GM12878 (cell line): ENCODE data around the gene SLC45A3. TPM values are rescaled to one million over a fixed set of nuclear protein-coding genes. Genes with fewer than 3 reads are reported as not detected.

Experiments used
- ATAC-seq: fragments of 200-7000 bp; cut with Tn5 transposase; 3 replicates; pipeline ENCODE4 v1.9.1; 2020; ENCODE audit warnings: mild to moderate bottlenecking, moderate library complexity
- BruUV-seq: library from RNA; stranded (reverse); fragments of 400-500 nt; replicated peaks from 2 replicates; lab custom pipeline; 2021; lab: Mats Ljungman, UMichigan
- CTCF ChIA-PET: fragments of 300-600 bp; sonication (Branson Sonifier 250); formaldehyde crosslinking; extraction: SDS; loops from one replicate; lab custom pipeline; 2021; ENCODE audit warnings: inconsistent platforms; lab: Yijun Ruan, JAX
- POLR2A ChIA-PET: fragments of 350-600 bp; formaldehyde crosslinking; extraction: SDS; loops from one replicate; lab custom pipeline; 2021; ENCODE audit warnings: inconsistent platforms; lab: Charles Lee
- RAD21 ChIA-PET: fragments of 300-600 bp; sonication (Branson Sonifier 250); formaldehyde crosslinking; loops from one replicate; lab custom pipeline; 2023; ENCODE audit warnings: antibody characterized with exemption; ENCODE audit not compliant: unreplicated experiment; lab: Charles Lee
- SMC1A ChIA-PET: fragments of 300-600 bp; sonication (Branson Sonifier 250); formaldehyde crosslinking; loops from one replicate; lab custom pipeline; 2023; ENCODE audit not compliant: unreplicated experiment, uncharacterized antibody; lab: Charles Lee
- DNase-seq: peaks from one replicate; pipeline ENCODE4 v3.0.0-alpha.2; 2011; ENCODE audit warnings: low read depth, low spot score
- FAIRE-seq: peaks from 3 replicates; lab custom pipeline; 2011; peaks lifted over from hg19 to GRCh38; lab: Jason Lieb, UNC
- H2AFZ ChIP-seq: 2 replicates; pipeline ENCODE4 v1.6.0; 2011; ENCODE audit warnings: low read depth, low read length, control low read depth; ENCODE audit not compliant: control insufficient read depth
- H3K27ac ChIP-seq: 2 replicates; pipeline ENCODE4 v1.5.1; 2011; ENCODE audit warnings: control low read depth; ENCODE audit not compliant: control insufficient read depth, insufficient read depth
- H3K27me3 ChIP-seq, 2 experiments: replicated peaks in 1 of 2; 2 replicates each; pipeline versions ENCODE4 v1.6.0 to v1.6.1; 2011; ENCODE audit warnings: low read length in 1 of 2; ENCODE audit not compliant: control insufficient read depth in 2 of 2, insufficient read depth in 2 of 2
- H3K36me3 ChIP-seq, 2 experiments: 2 replicates each; pipeline ENCODE4 v1.5.1; 2011; ENCODE audit warnings: low read length in 1 of 2; ENCODE audit not compliant: control insufficient read depth in 2 of 2, insufficient read depth in 2 of 2
- H3K4me1 ChIP-seq: 2 replicates; pipeline ENCODE4 v1.6.1; 2011; ENCODE audit warnings: mild to moderate bottlenecking, low read length, moderate library complexity, mixed read lengths; ENCODE audit not compliant: control insufficient read depth, insufficient read depth
- H3K4me2 ChIP-seq: 2 replicates; pipeline ENCODE4 v1.6.0; 2011; ENCODE audit warnings: control low read depth; ENCODE audit not compliant: control insufficient read depth, insufficient read depth
- H3K4me3 ChIP-seq: fragments of 200-600 bp; sonication (generic); 2 replicates; pipeline ENCODE4 v1.5.1; 2016
- H3K79me2 ChIP-seq: 2 replicates; pipeline ENCODE4 v1.6.0; 2011; ENCODE audit warnings: low read length; ENCODE audit not compliant: control insufficient read depth, insufficient read depth
- H3K9ac ChIP-seq: 2 replicates; pipeline ENCODE4 v1.8.0; 2011; ENCODE audit warnings: low read length, control low read depth, mixed read lengths; ENCODE audit not compliant: control insufficient read depth, insufficient read depth
- H3K9me3 ChIP-seq: replicated peaks from 3 replicates; pipeline ENCODE4 v1.5.1; 2011; ENCODE audit warnings: mild to moderate bottlenecking, low read length; ENCODE audit not compliant: control insufficient read depth, insufficient read depth
- H4K20me1 ChIP-seq: 2 replicates; pipeline ENCODE4 v1.6.0; 2011; ENCODE audit not compliant: control insufficient read depth, insufficient read depth
- ATF7 ChIP-seq: fragments of 450-650 bp; IDR thresholded peaks from 2 replicates; pipeline ENCODE4 v1.6.1; 2016; ENCODE audit warnings: low read depth, mild to moderate bottlenecking
- ETV6 ChIP-seq, 2 experiments: fragments of 450-650 bp in 1 of 2; IDR thresholded peaks in 1 of 2; conservative IDR thresholded peaks in 1 of 2; 2 replicates each; pipeline ENCODE4 v1.6.1; 2014; ENCODE audit warnings: antibody characterized with exemption in 1 of 2, borderline replicate concordance in 1 of 2, low read depth in 1 of 2, mild to moderate bottlenecking in 1 of 2, moderate library complexity in 1 of 2
- IRF5 ChIP-seq: fragments of 450-650 bp; IDR thresholded peaks from 2 replicates; pipeline ENCODE4 v1.6.1; 2017; ENCODE audit warnings: borderline replicate concordance
- MTA2 ChIP-seq: fragments of 450-650 bp; IDR thresholded peaks from 2 replicates; pipeline ENCODE4 v1.6.1; 2016; ENCODE audit warnings: low read depth, mild to moderate bottlenecking, moderate library complexity
- NFIC ChIP-seq: IDR thresholded peaks from 2 replicates; pipeline ENCODE4 v1.6.1; 2012; ENCODE audit warnings: low read depth, mild to moderate bottlenecking, inconsistent platforms, low read length, moderate library complexity
- SIX5 ChIP-seq: IDR thresholded peaks from 2 replicates; pipeline ENCODE4 v1.6.1; 2011; ENCODE audit warnings: mild to moderate bottlenecking, low read depth, low read length, moderate library complexity; ENCODE audit not compliant: severe bottlenecking
- SUPT20H ChIP-seq: IDR thresholded peaks from 2 replicates; pipeline ENCODE4 v1.6.1; 2011; ENCODE audit warnings: low read depth, mild to moderate bottlenecking, low read length, moderate library complexity, borderline replicate concordance; ENCODE audit not compliant: control insufficient read depth
- TCF7 ChIP-seq: IDR thresholded peaks from 2 replicates; pipeline ENCODE4 v1.6.1; 2014; ENCODE audit warnings: antibody characterized with exemption, borderline replicate concordance
- ZNF384 ChIP-seq: IDR thresholded peaks from 2 replicates; pipeline ENCODE4 v1.6.1; 2012; ENCODE audit warnings: low read depth, mild to moderate bottlenecking, low read length, improper control_type of control experiment, borderline replicate concordance
- WGBS: methylation state at CpG from one replicate; pipeline ENCODE4 v1.1.6; 2016; ENCODE audit warnings: low lambda C conversion rate; ENCODE audit not compliant: insufficient replicate concordance, insufficient coverage; ENCODE audit errors: missing lambda C conversion rate; 5-methylcytosine and 5-hydroxymethylcytosine counted together
- in situ Hi-C: fragments of 300-500 bp; cut with MboI; formaldehyde crosslinking; loops from 9 replicates; pipeline ENCODE4 v1.14.3; 2018; ENCODE audit warnings: mixed read lengths
- intact Hi-C: fragments of 100-400 bp; cut with micrococcal nuclease; formaldehyde crosslinking; loops from one replicate; pipeline ENCODE4 v1.14.2; 2022; ENCODE audit not compliant: unreplicated experiment
- polyA plus RNA-seq, 11 experiments: library from polyadenylated mRNA; depleted of rRNA in 4 of 11; unstranded in 6 of 11; stranded (reverse) in 5 of 11; fragments of >200 nt; fragmentation: Nextera tagmentation in 4 of 11; fragmentation: Illumina TruSeq in 1 of 11; extraction: Ambion mirVana in 4 of 11; extraction: Trizol in 1 of 11; gene quantifications; 1 replicate in 1 of 11; 2 replicates in 10 of 11; pipeline versions ENCODE4 v1.2.1 to v1.2.3, GENCODE V29; 2011 to 2016; ENCODE audit warnings: inconsistent platforms in 2 of 11, missing spikeins in 2 of 11, low read depth in 1 of 11
- total RNA-seq, 4 experiments: library from RNA; depleted of rRNA in 3 of 4; stranded (reverse); fragments of >200 nt in 3 of 4; fragmentation: Illumina TruSeq in 1 of 4; extraction: Trizol in 1 of 4; gene quantifications; 2 replicates each; pipeline versions ENCODE4 v1.2.1 to v1.2.3, GENCODE V29; 2013 to 2021

Gene SLC45A3
- total and polyA plus RNA-seq, 10 of the 15 experiments (the other 5 are each of a cell fraction or from before 2014, with no cell fraction given) = 0.26 to 10.3 (median 4.1) TPM

GRCh38 chr1:205701420-205701819, 21.1 kb upstream of the SLC45A3 start:
- no peak overlapping the region for H3K9ac ChIP-seq
- H3K4me2 ChIP-seq = no peak overlapping the region
- H3K36me3 ChIP-seq = no peaks in the 10 kb centered on the region; a peak in 1 of 4 replicates
- no peaks in the 10 kb centered on the region for H3K9me3 ChIP-seq
- no TSS peak for BruUV-seq
- CTCF ChIA-PET = interaction anchor here (0.6 to 16.5 kb wide), 6 partner anchors 10 to 414 kb away, joined by 3 to 1339 read pairs (median 4); partner anchors contain the start of gene SLC45A3
- RAD21 ChIA-PET = interaction anchor here (1.8 to 4.3 kb wide), 2 partner anchors 9 to 42 kb away, joined by 11 to 41 read pairs; no protein-coding TSS in a partner anchor
- no peak for TF ChIP-seq IRF5
- TF ChIP-seq NFIC = no peak
- TF ChIP-seq, all 136 proteins: peak for 0
- Histone ChIP-seq H3K4me3 (no peak overlapping the region), H3K27me3 (no peaks in the 10 kb centered on the region), H3K27ac (no peak overlapping the region), H3K4me1 (no peaks in the 10 kb centered on the region), H4K20me1 (no peaks in the 10 kb centered on the region), H2AFZ (no peak overlapping the region), H3K79me2 (no peaks in the 10 kb centered on the region)
- SMC1A ChIA-PET = interaction anchor here (5.5 to 19.5 kb wide), 2 partner anchors 9 to 35 kb away, joined by 34 to 1008 read pairs; no protein-coding TSS in a partner anchor
- POLR2A ChIA-PET = no interaction called here
- FAIRE-seq (no peak), DNase-seq (no peak), ATAC-seq (no peak)
- in situ Hi-C loops (no loop called here), intact Hi-C loops (no loop called here)
- WGBS = 57% methylated on average over 2 of the region's 2 CpGs

- no peak overlapping the region for H3K9ac ChIP-seq
- H3K4me3 ChIP-seq = no peak overlapping the region
- intact Hi-C loops (no loop called here), in situ Hi-C loops (no loop called here)
- BruUV-seq = no TSS peak
- SMC1A ChIA-PET = interaction anchor here (1.1 to 19.5 kb wide), 3 partner anchors 9 to 34 kb away, joined by 5 to 1008 read pairs (median 34); no protein-coding TSS in a partner anchor
- H3K27ac ChIP-seq = no peak overlapping the region
- no peak overlapping the region for H2AFZ ChIP-seq
- DNase-seq (no peak), FAIRE-seq (no peak), ATAC-seq (no peak)
- POLR2A ChIA-PET = interaction anchor here (0.6 kb wide), 1 partner anchor 193 kb away, joined by 3 read pairs; no protein-coding TSS in a partner anchor
- no peaks in the 10 kb centered on the region for H4K20me1 ChIP-seq
- H3K79me2 ChIP-seq = no peaks in the 10 kb centered on the region
- CTCF ChIA-PET = interaction anchor here (0.6 to 16.5 kb wide), 6 partner anchors 11 to 414 kb away, joined by 3 to 1339 read pairs (median 4); partner anchors contain the start of gene SLC45A3
- H3K4me2 ChIP-seq = no peak overlapping the region
- H3K9me3 ChIP-seq = no peaks in the 10 kb centered on the region
- TF ChIP-seq ATF7 (no peak), SUPT20H (no peak), ETV6 (conservative IDR thresholded peaks at IDR 0.05 in 1 of 2, IDR thresholded peaks at IDR 0.05 in 1 of 2; ENCODE audit: borderline replicate concordance in 1 of 2, low read depth in 1 of 2) (no peak), TCF7 (no peak), SIX5 (no peak), ZNF384 (no peak), MTA2 (no peak)
- no peaks in the 10 kb centered on the region for H3K27me3 ChIP-seq
- RAD21 ChIA-PET = interaction anchor here (1.8 to 4.3 kb wide), 2 partner anchors 9 to 42 kb away, joined by 11 to 41 read pairs; no protein-coding TSS in a partner anchor
- H3K4me1 ChIP-seq = no peaks in the 10 kb centered on the region
- no peaks in the 10 kb centered on the region; a peak in 1 of 4 replicates for H3K36me3 ChIP-seq
- WGBS = 100% methylated on average over 2 of the region's 2 CpGs
These were observed 20.6 kb upstream of the SLC45A3 start for GRCh38 chr1:205700865-205701401.
